ENCODE data around the gene TMEM250. TPM values are rescaled to one million over a fixed set of nuclear protein-coding genes. Genes with fewer than 3 reads are reported as not detected.

Gene TMEM250
- total and polyA plus RNA-seq, 9 of the 15 experiments (the other 6 are each of a cell fraction or from before 2014, with no cell fraction given): 0.32 to 44.6 (median 12.2) TPM

DNA sequence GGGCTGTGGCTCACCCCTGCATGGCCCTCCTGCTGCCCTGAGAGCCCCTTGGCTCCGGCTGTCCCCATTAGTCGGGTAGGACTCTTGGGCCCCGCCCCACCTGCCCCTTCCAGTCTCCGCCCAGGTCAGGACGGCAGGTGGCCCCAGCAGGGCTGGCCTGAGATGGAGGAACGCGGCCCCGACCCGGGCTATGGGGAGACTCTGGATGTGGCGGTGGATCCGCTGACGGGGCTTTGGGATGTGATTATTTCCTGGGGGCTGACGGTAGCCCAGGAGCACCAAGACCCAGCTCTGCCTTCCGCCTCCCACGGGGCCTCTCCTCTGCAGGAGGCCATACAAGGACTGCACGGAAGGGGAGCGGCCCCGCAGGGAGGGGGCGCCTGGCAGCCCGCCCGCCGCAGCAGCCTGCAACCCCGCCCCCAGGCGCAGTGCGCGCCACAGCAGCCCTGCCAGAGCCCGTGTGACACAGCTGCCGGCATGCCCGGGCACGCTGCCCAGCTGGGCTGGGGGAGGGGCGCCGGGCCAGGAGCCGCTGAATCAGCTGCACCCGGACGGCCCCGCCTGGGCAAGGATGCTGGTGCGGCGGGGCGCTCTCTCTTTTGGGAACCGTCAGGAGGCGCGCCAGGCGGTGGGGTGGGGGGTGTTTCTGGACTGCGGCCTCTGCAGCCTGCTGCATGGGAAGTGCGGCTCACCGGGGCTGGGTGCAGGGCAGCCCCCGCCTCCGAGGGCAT, 9.2 kb downstream of the TMEM250 start (continued):
- TF ChIP-seq, protein P1, sequence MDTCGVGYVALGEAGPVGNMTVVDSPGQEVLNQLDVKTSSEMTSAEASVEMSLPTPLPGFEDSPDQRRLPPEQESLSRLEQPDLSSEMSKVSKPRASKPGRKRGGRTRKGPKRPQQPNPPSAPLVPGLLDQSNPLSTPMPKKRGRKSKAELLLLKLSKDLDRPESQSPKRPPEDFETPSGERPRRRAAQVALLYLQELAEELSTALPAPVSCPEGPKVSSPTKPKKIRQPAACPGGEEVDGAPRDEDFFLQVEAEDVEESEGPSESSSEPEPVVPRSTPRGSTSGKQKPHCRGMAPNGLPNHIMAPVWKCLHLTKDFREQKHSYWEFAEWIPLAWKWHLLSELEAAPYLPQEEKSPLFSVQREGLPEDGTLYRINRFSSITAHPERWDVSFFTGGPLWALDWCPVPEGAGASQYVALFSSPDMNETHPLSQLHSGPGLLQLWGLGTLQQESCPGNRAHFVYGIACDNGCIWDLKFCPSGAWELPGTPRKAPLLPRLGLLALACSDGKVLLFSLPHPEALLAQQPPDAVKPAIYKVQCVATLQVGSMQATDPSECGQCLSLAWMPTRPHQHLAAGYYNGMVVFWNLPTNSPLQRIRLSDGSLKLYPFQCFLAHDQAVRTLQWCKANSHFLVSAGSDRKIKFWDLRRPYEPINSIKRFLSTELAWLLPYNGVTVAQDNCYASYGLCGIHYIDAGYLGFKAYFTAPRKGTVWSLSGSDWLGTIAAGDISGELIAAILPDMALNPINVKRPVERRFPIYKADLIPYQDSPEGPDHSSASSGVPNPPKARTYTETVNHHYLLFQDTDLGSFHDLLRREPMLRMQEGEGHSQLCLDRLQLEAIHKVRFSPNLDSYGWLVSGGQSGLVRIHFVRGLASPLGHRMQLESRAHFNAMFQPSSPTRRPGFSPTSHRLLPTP (IDR thresholded peaks at IDR 0.05; ENCODE audit: borderline replicate concordance, extremely low read depth, insufficient read length): no peak
- TF ChIP-seq KDM5B (IDR thresholded peaks at IDR 0.05; ENCODE audit: insufficient replicate concordance, low read depth, low read length) (peak; percentile 48), FOXP1 (CRISPR knock-in tag; IDR thresholded peaks at IDR 0.05) (no peak), NR4A1 (CRISPR knock-in tag; IDR thresholded peaks at IDR 0.05) (no peak), NR4A1 (tag; IDR thresholded peaks at IDR 0.05) (0 out of 2 replicates have a peak, but pooled peaks have one; percentile 17), ZNF347 (CRISPR knock-in tag; IDR thresholded peaks at IDR 0.05; ENCODE audit: low read depth) (no peak), ETV1 (tag; conservative IDR thresholded peaks at IDR 0.05; ENCODE audit: low read depth) (no peak; the same call in 1 of the 2 replicates), CAMTA2 (CRISPR knock-in tag; conservative IDR thresholded peaks at IDR 0.05) (no peak), OTX1 (CRISPR knock-in tag; IDR thresholded peaks at IDR 0.05) (no peak), EGR1 (conservative IDR thresholded peaks at IDR 0.05) (peak; percentile 42), ARHGAP35 (IDR thresholded peaks at IDR 0.05; ENCODE audit: partially characterized antibody) (no peak), POU5F1 (IDR thresholded peaks at IDR 0.05; ENCODE audit: borderline replicate concordance, low read depth, low read length, partially characterized antibody) (no peak), KAT2B (IDR thresholded peaks at IDR 0.05; ENCODE audit: low read depth, low read length) (no peak), NFATC3 (IDR thresholded peaks at IDR 0.05) (no peak), RBM15 (IDR thresholded peaks at IDR 0.05; ENCODE audit: insufficient read depth, low read length) (0 out of 2 replicates have a peak, but pooled peaks have one; percentile 18)
- TF ChIP-seq, protein P2, sequence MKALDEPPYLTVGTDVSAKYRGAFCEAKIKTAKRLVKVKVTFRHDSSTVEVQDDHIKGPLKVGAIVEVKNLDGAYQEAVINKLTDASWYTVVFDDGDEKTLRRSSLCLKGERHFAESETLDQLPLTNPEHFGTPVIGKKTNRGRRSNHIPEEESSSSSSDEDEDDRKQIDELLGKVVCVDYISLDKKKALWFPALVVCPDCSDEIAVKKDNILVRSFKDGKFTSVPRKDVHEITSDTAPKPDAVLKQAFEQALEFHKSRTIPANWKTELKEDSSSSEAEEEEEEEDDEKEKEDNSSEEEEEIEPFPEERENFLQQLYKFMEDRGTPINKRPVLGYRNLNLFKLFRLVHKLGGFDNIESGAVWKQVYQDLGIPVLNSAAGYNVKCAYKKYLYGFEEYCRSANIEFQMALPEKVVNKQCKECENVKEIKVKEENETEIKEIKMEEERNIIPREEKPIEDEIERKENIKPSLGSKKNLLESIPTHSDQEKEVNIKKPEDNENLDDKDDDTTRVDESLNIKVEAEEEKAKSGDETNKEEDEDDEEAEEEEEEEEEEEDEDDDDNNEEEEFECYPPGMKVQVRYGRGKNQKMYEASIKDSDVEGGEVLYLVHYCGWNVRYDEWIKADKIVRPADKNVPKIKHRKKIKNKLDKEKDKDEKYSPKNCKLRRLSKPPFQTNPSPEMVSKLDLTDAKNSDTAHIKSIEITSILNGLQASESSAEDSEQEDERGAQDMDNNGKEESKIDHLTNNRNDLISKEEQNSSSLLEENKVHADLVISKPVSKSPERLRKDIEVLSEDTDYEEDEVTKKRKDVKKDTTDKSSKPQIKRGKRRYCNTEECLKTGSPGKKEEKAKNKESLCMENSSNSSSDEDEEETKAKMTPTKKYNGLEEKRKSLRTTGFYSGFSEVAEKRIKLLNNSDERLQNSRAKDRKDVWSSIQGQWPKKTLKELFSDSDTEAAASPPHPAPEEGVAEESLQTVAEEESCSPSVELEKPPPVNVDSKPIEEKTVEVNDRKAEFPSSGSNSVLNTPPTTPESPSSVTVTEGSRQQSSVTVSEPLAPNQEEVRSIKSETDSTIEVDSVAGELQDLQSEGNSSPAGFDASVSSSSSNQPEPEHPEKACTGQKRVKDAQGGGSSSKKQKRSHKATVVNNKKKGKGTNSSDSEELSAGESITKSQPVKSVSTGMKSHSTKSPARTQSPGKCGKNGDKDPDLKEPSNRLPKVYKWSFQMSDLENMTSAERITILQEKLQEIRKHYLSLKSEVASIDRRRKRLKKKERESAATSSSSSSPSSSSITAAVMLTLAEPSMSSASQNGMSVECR (CRISPR knock-in tag; IDR thresholded peaks at IDR 0.05): peak; percentile 65; the same call in 1 of the 2 replicates
- TF ChIP-seq, protein P3, sequence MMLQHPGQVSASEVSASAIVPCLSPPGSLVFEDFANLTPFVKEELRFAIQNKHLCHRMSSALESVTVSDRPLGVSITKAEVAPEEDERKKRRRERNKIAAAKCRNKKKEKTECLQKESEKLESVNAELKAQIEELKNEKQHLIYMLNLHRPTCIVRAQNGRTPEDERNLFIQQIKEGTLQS (IDR thresholded peaks at IDR 0.05): no peak
- TF ChIP-seq, protein P3 (CRISPR knock-in tag; conservative IDR thresholded peaks at IDR 0.05): no peak
